Body of pancreas (tissue), 4 donors: ENCODE results near the gene HSPA14. TPM values are rescaled to one million over a fixed set of nuclear protein-coding genes. Genes with fewer than 3 reads are reported as not detected.

ENCODE experiments used
- ATAC-seq: fragments of 150-250 bp; one replicate; pipeline ENCODE4 v1.9.1; 2016
- DNase-seq, 4 donors: peaks; one replicate each; pipeline ENCODE4 v3.0.0-alpha.2; 2019
- H3K27ac ChIP-seq, 4 donors: fragments of 200-600 bp; sonication (generic); 1 replicate in 3 of 4; 2 replicates in 1 of 4; pipeline versions ENCODE4 v1.5.1 to v1.6.1; 2016 to 2019; ENCODE audit warnings: mild to moderate bottlenecking in 1 of 4, mixed read lengths in 1 of 4, moderate library complexity in 1 of 4
- H3K27me3 ChIP-seq, 2 donors: fragments of 200-600 bp; sonication (generic); one replicate each; pipeline ENCODE4 v1.6.0; 2016; ENCODE audit warnings: mild to moderate bottlenecking in 1 of 2
- H3K36me3 ChIP-seq, 2 donors: fragments of 200-600 bp; sonication (generic); replicated peaks in 1 of 2; 2 replicates each; pipeline ENCODE4 v1.5.1; 2016; ENCODE audit warnings: low read depth in 2 of 2; ENCODE audit not compliant: insufficient read depth in 1 of 2
- H3K4me1 ChIP-seq: fragments of 200-600 bp; sonication (generic); one replicate; pipeline ENCODE4 v1.6.0; 2016
- H3K4me3 ChIP-seq, 2 donors: fragments of 200-600 bp; sonication (generic); 1 replicate in 1 of 2; 2 replicates in 1 of 2; pipeline ENCODE4 v1.5.1; 2016 to 2019
- H3K9me3 ChIP-seq, 3 donors: fragments of 200-600 bp; sonication (generic); 1 replicate in 2 of 3; 2 replicates in 1 of 3; pipeline ENCODE4 v1.5.1; 2016
- POLR2A ChIP-seq, 3 donors: fragments of 450-650 bp; IDR thresholded peaks; one replicate each; pipeline ENCODE4 v1.6.1; 2016; ENCODE audit warnings: antibody characterized with exemption in 3 of 3, mild to moderate bottlenecking in 2 of 3
- WGBS, 2 donors: methylation state at CpG; one replicate each; pipeline ENCODE4 v1.1.5; 2017; 5-methylcytosine and 5-hydroxymethylcytosine counted together
- intact Hi-C: fragments of 100-400 bp; cut with DNase I; formaldehyde crosslinking; loops from one replicate; pipeline ENCODE4 v1.15.1; 2023
- total RNA-seq, 2 donors: library from RNA; depleted of rRNA; stranded (reverse); fragments of >200 nt; gene quantifications; one replicate each; pipeline ENCODE4 v1.1.0, GENCODE V29; 2016
- TF ChIP-seq, protein P1 (sequence below), 7 experiments: fragments of 450-650 bp in 4 of 7; fragments of 200-600 bp in 3 of 7; sonication (generic) in 3 of 7; IDR thresholded peaks; one replicate each; pipeline ENCODE4 v1.5.1; 2016 to 2019; ENCODE audit warnings: antibody characterized with exemption in 7 of 7

Gene HSPA14
- total RNA-seq, 2 donors from 2014 or later = 6.6 to 7.8 TPM

DNA sequence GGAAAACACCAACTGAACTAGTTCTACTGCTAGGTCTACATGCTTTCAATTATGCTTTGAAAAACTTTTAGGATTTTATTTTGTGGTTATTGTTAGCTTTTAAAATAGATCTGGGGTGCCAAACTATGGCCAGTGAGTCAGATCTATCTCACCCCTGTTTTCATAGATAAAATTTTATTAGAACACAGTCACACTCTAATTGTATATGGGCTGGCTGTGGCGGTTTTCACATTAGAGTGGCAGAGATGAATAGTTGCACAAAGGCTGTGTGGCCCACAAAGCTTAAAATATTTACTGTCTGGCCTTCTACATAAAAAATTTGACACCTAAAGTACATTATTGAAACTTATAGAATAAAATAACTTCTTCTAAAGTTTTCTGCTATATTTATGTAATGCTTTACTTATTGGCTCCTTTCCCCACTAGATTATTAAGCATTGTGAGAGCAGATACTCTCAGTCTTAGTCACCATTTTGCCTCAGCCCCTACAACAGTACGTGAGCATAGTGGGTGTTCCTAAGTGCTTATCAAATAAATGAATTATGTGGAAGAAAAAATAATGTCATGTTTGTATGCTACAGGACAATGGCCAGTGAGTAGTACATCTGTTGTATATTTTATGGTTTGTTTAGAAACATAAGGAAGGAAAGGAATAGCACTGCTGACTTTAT, 35.1 kb downstream of the HSPA14 start:
- Histone ChIP-seq H3K9me3 (no peaks in the 10 kb centered on the region), H3K27me3 (no peaks in the 10 kb centered on the region), H3K36me3 (peaks cover 0 to 2% of the 10 kb centered on the region in 2 donors), H3K4me3 (no peak overlapping the region), H3K4me1 (peaks cover 22% of the 10 kb centered on the region), H3K27ac (no peak overlapping the region)
- ATAC-seq = no peak
- TF ChIP-seq POLR2A (IDR thresholded peaks at IDR 0.05) = no peak
- TF ChIP-seq, protein P1, sequence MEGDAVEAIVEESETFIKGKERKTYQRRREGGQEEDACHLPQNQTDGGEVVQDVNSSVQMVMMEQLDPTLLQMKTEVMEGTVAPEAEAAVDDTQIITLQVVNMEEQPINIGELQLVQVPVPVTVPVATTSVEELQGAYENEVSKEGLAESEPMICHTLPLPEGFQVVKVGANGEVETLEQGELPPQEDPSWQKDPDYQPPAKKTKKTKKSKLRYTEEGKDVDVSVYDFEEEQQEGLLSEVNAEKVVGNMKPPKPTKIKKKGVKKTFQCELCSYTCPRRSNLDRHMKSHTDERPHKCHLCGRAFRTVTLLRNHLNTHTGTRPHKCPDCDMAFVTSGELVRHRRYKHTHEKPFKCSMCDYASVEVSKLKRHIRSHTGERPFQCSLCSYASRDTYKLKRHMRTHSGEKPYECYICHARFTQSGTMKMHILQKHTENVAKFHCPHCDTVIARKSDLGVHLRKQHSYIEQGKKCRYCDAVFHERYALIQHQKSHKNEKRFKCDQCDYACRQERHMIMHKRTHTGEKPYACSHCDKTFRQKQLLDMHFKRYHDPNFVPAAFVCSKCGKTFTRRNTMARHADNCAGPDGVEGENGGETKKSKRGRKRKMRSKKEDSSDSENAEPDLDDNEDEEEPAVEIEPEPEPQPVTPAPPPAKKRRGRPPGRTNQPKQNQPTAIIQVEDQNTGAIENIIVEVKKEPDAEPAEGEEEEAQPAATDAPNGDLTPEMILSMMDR (IDR thresholded peaks at IDR 0.05) = no peak
- no peak for DNase-seq
- WGBS, 2 donors = 75 to 81% methylated on average over 2 of the region's 2 CpGs
- intact Hi-C loops = no loop called here

DNA sequence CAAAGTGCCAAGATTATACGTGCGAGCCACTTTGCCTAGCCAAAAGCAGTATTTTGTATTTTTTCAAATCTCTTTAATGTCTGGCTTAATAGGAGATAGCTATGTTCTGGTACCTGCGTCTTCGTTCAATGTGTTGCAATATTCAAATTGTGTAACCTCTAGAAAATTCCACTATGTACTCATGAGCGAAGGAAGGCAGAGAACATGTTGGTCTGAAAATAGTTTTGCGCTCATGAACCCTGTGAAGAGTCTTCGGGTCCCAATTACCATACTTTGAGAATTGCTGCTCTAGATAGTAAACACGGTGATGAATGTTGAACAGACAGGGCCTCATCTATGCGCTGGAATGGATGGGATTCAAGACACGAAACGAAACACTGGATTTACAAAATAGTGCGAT, 37.8 kb downstream of the HSPA14 start:
- 93 to 95% methylated on average over 12 of the region's 12 CpGs for WGBS, 2 donors

DNA sequence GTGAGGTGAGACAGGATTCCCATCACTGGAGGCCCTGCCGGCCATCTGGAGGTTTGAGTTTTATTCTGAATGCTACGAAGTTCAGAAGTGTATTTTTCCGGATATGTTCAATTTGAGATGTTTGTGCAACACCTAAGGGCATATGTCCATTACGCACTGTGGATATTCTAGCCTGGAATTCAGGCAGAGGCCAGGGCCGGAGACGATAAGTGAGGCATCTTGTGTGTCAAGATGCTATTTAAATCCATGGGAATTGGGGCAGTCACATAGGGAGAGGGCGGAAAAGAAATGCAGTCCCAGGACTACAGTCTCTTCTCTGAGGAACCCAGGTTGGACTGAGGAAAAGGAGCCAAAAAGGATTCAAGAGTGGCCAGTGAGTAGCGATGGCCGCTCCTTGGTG, 38.7 kb downstream of the HSPA14 start:
- intact Hi-C loops = no loop called here
- no peak for ATAC-seq
- no peak overlapping the region for H3K4me3 ChIP-seq
- no peaks in the 10 kb centered on the region for H3K9me3 ChIP-seq
- H3K4me1 ChIP-seq = peaks cover 31% of the 10 kb centered on the region
- 76 to 83% methylated on average over 9 of the region's 9 CpGs for WGBS, 2 donors
- H3K36me3 ChIP-seq = no peaks in the 10 kb centered on the region
- no peak for DNase-seq
- no peak overlapping the region for H3K27ac ChIP-seq
- no peak for TF ChIP-seq POLR2A (IDR thresholded peaks at IDR 0.05)
- TF ChIP-seq, protein P1 (IDR thresholded peaks at IDR 0.05) = no peak
- H3K27me3 ChIP-seq = no peaks in the 10 kb centered on the region

More for the DNA sequence above, 37.8 kb downstream of the HSPA14 start:
- no peak for DNase-seq
- no peak for ATAC-seq
- Histone ChIP-seq H3K27me3 (no peaks in the 10 kb centered on the region), H3K9me3 (no peaks in the 10 kb centered on the region), H3K4me3 (no peak overlapping the region), H3K4me1 (peaks cover 31% of the 10 kb centered on the region), H3K36me3 (no peaks in the 10 kb centered on the region), H3K27ac (no peak overlapping the region)
- TF ChIP-seq, protein P1 (IDR thresholded peaks at IDR 0.05) = no peak
- TF ChIP-seq POLR2A (IDR thresholded peaks at IDR 0.05) = no peak
- intact Hi-C loops = no loop called here

DNA sequence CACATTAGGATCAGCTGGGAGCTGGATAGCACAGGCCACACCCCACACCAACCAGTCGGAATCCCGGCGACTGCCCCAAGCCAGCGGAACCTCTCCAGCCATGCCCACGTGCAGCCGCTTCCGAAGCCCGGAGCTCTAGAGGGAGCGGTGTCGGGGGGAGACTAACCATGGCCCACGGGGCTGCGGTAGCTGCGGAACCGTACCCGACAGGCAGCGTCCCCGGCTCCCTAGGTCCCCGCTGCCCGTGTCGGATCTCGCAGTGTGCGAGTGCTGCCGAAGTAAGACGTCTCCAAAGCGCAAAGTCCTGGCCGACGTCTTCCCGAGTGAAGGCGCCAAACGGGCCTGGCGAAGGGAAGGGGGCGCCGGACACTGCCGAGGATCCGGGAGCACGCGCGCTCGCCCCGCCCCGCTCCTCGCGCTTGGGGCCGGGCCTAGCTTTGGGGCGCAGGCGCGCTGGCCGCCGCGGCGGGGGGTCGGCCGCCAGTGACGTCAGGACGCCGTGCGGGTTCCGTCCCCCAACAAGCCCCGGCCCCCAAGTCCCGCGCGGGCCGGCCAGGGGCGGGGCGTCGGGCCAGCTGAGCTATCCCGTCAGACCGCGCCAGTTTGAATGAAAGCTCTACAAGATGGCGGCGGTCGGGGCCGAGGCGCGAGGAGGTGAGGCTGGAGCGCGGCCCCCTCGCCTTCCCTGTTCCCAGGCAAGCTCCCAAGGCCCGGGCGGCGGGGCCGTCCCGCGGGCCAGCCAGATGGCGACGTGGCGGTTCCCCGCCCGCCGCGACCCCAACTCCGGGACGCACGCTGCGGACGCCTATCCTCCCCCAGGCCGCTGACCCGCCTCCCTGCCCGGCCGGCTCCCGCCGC, 40.4 kb downstream of the HSPA14 start, which contains the start of gene SUV39H2:
TSS of gene SUV39H2 (plus strand) at position 601 of the 858 bp plus-strand sequence. CDS start at position 624, 23 bp downstream.
- intact Hi-C loops = no loop called here
- Histone ChIP-seq H3K4me3 (peak within 1 kb of the TSS; percentile 92 to 93), H3K27ac (peak within 1 kb of the TSS; percentile 91 to 98 (median 94)), H3K9me3 (no peaks in the 10 kb centered on the region), H3K36me3 (no peaks in the 10 kb centered on the region), H3K4me1 (peaks cover 31% of the 10 kb centered on the region), H3K27me3 (no peaks in the 10 kb centered on the region)
- peak; percentile 71 to 88 (median 86) for TF ChIP-seq POLR2A (IDR thresholded peaks at IDR 0.05)
- TF ChIP-seq, protein P1 (IDR thresholded peaks at IDR 0.05) = peak in 1 of 7 experiments; percentile 26
- 0% methylated on average over 4 to 69 of the region's 102 CpGs for WGBS, 2 donors
- peak; percentile 96 to 97 (median 96) for DNase-seq
- peak; percentile 93 for ATAC-seq
